Measurements from ENCODE around the gene L3MBTL2. TPM values are rescaled to one million over a fixed set of nuclear protein-coding genes. Genes with fewer than 3 reads are reported as not detected.

Gene L3MBTL2
- 22.8 and 25.0 TPM in 2 replicates for total RNA-seq

GRCh38 chr22:41204992-41205900 lies at the start of gene L3MBTL2:
L3MBTL2 (plus strand) TSS chr22:41205312; CDS start chr22:41205363, 51 bp downstream.

GRCh38 chr22:41240377-41241132 lies 35.4 kb downstream of the L3MBTL2 start, which contains the start of gene CHADL:
CHADL (minus strand) TSS chr22:41240931; CDS start chr22:41240881, 50 bp downstream.

Other genes with a start within 250 kb of the L3MBTL2 start
- gene EP300, start 112.7 kb upstream of the L3MBTL2 start, total RNA-seq: 67.8 and 71.9 TPM in 2 replicates
- 1.1 and 1.2 TPM in 2 replicates for gene CHADL, start 35.6 kb downstream of the L3MBTL2 start, total RNA-seq
- 37.6 and 61.7 TPM in 2 replicates for gene RANGAP1, start 80.9 kb downstream of the L3MBTL2 start, total RNA-seq
- 70.1 and 79.1 TPM in 2 replicates for gene ZC3H7B, start 96.2 kb downstream of the L3MBTL2 start, total RNA-seq
- 12.8 and 16.5 TPM in 2 replicates for gene TEF, start 176.6 kb downstream of the L3MBTL2 start, total RNA-seq
- 26.8 and 31.1 TPM in 2 replicates for gene TOB2, start 241.5 kb downstream of the L3MBTL2 start, total RNA-seq